HG02798 (cell line): ENCODE data around the gene DCAF11.
"Not testable (repeated sequence)": the region's sequence is repeated elsewhere in the genome, so short reads cannot be mapped to it uniquely, and the experiment has no call there.

Experiments
- ATAC-seq: cut with Tn5 transposase; IDR thresholded peaks from one replicate; pipeline ENCODE4 v1.9.1; 2021; ENCODE audit warnings: mild to moderate bottlenecking; ENCODE audit not compliant: unreplicated experiment, poor library complexity

DCAF11 gene

DNA sequence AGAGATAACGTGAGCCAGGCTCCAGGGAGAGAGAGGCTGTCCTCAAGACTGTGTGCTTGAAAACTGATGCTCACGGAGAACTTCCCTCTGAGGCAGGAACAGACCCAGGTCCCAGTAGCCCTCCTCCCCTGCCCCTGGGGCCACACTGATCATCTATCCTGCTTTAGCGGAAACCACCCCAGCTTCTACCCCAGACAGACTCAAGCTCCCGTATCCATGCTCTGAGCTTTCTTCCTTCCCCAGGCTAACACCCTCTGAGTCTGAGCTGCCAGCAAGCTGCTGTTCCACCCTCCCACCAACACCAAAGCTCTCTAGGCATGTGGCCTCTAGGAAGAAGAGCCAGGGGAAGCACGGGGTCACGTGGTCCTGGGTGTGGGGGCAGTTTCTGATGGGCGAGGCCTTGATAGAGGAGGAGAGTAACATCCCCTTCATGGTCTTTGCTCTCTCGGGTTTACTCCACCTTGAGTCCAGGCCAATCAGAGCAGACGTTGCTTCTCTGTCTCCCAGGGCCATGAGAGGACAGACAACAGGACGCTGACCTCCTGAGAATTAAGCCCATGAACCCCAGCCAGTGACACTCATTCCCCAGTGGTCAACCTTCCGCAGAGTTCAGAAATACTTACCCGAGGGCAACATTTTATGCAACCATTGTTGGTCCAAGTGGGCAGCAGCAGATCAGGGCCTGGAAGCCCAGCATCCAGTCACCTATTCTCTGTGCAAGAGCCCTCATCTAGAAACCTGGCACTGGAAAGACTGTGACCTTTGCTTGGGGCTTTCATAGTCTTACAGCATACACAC is 19.1 kb upstream of the DCAF11 start:
- ATAC-seq, result peak; percentile 72

DNA sequence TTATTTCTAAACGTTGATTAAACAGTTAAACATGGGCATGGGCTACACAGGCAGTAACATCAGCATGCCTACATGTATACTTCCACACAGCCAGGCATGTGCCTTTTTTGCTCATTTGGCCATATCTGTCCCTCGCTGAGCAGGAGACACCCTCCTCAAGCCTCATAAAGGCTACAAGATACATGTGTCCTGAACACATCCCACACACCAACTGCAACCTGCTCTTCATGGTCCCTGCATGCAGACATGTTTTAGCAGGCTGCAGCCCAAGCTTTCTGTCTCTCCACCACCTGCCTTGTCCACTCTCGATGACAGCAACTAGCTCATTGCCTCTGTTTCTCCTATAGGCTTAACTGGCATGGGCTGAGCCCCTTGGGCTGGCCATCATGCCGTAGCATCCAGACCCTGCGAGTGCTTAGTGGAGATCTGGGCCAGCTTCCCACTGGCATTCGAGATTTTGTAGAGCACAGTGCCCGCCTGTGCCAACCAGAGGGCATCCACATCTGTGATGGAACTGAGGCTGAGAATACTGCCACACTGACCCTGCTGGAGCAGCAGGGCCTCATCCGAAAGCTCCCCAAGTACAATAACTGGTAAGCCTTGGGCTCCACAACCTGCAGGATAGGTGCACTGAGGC is 17.9 kb upstream of the DCAF11 start:
- ATAC-seq, result no peak

DNA sequence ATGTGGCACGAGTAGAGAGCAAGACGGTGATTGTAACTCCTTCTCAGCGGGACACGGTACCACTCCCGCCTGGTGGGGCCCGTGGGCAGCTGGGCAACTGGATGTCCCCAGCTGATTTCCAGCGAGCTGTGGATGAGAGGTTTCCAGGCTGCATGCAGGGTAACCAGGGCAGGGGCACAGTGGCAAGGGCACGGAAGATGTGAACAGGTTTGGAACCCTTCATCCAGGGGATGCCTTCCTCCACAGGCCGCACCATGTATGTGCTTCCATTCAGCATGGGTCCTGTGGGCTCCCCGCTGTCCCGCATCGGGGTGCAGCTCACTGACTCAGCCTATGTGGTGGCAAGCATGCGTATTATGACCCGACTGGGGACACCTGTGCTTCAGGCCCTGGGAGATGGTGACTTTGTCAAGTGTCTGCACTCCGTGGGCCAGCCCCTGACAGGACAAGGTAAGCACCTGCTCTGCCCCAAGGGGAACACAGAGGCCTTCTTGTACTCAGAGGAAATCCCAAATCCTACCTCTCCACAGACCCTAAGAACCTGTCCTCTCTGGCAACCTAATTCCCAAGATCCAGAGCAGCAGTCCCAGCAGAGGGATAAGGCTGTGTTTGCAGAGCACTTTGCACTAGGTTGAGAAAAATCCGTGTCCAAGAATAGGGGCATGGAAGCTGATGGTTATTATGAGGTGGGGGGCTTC is 16.2 kb upstream of the DCAF11 start:
- no peak for ATAC-seq

DNA sequence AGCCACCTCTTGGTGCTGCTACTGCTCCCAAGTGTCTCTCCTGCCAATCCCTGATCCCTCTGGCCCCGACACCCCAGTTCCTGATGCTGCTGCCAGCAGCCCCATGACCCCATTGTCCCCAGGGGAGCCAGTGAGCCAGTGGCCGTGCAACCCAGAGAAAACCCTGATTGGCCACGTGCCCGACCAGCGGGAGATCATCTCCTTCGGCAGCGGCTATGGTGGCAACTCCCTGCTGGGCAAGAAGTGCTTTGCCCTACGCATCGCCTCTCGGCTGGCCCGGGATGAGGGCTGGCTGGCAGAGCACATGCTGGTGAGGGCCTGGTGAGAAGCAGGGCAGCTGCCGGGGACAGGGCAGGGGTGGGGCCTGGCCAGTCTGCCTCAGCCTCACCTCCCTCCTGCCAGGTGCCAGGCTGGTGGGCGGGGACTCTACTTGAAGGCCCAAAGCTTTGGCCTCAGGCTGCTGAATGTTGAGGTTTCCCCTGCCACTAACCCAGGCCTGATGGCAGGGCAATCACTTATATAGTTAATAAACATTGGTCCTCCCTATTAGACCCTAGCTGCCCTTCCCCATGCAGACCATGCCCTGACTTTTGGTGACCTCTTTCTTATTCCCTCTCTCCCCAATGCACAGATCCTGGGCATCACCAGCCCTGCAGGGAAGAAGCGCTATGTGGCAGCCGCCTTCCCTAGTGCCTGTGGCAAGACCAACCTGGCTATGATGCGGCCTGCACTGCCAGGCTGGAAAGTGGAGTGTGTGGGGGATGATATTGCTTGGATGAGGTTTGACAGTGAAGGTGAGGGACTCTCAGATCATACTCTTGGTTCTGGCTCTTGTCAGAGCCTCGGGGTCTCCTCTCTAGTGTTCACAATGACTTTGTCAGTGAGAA is 15.4 kb upstream of the DCAF11 start:
- no peak for ATAC-seq

DNA sequence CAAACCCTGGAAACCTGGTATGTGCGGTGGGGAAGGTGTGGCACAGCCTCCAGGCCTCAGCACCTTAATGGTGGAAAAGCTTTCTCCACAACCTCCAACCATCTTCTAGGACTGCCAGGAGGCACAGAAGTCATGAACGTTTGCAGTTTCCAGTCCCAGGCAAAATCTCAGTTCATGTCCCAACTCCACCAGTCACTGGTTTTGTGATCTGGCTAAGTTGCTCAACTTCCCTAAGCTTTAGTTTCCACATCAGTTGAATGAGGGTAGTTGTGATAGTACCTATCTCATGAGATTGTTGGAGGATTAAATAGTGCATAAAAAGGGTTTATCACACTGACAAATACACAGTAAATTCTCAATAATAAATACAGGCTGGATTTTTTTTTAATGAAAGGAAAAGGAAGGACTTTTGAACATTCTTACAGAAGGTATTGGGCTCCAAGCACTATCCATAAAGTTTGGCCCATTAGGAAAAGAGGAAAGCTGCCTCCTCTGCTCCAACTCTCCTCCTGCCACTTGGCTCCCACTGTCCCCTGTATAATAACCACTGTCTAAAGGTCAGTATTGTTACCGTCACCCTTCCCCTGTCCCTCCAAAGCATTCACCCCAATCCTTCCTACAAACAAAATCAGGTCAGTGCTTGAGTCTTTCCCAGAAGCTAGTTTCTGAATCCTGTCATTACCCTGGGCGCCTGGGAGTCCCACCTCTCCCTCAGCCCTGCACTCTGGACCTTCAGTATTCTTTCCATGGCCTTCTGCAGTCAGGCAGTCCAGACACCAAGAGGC is 14.2 kb upstream of the DCAF11 start:
- ATAC-seq, result no peak

DNA sequence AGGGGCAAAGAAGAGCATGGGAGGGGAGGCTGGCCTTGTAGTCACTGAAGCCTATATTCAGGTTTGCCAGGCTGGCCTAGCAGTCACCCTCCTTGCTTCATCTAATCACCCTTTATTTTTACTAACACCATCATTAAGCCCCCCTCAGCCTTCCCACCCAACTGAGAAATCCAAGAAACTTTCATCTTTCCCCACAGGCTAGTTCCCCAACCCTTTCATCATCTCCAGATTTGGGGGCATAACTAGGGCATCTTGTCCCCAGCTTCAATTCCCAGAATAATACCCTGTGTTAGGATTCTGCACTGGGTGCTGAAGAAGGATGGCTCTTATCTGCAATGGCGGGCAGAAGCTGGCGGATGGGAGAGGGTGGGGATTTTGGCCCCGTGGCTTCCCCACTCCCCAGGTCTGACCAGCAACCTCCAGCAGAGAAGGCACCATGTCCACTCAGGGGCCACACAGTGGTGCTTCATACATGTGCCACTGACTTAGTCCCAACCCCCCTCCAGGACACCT is 13.5 kb upstream of the DCAF11 start:
- no peak for ATAC-seq

DNA sequence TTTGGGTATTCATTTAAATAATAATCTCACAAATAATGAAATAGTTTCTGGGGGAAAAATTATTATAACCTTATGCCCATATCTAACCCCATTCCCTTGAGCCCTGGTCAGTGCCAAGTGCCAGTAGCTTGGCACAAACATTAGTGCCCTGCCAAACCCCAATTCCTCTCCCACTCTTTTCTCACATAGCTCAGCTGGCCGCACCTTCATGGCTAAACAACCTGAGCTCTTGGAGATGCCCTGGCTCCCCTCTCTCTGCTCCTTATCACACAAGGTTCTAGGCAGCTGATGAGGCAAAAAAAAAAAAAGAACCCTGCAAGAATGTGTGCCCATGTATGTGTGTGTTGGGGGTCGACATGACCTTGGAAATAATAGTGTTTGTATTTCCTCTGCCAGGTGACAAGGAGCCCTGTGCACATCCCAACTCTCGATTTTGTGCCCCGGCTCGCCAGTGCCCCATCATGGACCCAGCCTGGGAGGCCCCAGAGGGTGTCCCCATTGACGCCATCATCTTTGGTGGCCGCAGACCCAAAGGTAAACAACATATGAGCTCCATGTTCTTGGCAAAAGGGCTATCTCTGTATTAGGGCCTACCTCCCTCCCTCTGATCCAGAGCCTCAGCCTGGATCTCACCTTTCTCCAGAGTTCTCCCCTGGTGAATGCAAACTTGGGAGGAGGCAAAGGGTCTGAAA is 12.1 kb upstream of the DCAF11 start:
- ATAC-seq, result no peak

DNA sequence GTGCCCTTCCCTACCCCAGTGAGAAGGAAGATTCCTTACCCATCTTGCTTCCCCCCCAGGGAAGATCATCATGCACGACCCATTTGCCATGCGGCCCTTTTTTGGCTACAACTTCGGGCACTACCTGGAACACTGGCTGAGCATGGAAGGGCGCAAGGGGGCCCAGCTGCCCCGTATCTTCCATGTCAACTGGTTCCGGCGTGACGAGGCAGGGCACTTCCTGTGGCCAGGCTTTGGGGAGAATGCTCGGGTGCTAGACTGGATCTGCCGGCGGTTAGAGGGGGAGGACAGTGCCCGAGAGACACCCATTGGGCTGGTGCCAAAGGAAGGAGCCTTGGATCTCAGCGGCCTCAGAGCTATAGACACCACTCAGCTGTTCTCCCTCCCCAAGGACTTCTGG is 11.1 kb upstream of the DCAF11 start:
- ATAC-seq, result no peak

DNA sequence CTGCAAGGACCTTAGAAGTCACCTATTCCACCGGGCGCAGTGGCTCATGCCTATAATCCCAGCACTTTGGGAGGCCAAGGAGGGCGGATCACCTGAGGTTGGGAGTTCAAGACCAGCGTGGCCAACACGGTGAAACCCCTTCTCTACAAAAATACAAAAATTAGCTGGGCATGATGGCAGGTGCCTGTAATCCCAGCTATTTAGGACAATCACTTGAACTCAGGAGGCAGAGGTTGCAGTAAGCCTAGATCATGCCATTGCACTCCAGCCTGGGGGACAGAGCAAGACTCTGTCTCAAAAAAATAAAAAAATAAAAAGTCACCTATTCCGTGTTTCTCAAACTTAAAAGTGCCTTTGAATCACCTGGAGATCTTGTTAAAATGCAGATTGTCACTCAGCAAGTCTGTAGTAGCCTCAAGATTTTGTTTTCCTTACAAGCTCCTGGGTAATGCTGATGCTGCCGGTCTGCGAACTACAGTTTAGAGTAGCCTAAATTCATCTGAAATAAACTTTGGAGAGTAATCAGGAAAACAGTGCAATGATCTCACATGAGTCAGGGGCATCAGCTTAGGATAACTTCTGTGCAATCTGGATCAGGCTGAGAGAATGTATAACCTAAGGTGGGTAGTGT is 8.9 kb upstream of the DCAF11 start:
- ATAC-seq, result not testable (repeated sequence)

DNA sequence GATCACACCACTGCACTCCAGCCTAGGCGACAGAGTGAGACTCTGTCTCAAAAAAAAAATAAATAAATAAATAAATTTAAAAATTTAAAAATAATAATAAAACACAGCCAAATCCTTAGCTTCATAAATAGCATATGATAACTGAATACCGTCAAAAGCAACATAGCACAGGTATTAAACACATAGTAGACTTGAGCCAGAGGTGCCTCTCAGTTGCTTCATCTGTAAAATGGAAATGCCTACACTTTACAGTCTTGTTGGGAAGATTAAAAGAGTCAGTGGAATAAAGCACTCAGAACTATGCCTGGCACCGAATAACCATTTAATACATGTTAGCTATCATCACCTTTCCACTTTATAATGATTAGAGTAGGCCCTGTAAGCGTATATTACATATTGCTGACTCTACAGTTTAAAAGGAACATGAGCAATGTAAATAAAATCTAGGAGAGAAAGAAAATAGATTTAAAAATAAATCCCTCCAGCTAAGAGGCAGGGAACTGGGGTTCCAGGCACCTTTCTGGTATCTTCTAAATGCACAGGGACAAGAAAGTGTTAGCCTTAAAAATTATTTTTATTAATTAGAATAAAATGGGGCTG is 7.8 kb upstream of the DCAF11 start:
- ATAC-seq, result no peak

DNA sequence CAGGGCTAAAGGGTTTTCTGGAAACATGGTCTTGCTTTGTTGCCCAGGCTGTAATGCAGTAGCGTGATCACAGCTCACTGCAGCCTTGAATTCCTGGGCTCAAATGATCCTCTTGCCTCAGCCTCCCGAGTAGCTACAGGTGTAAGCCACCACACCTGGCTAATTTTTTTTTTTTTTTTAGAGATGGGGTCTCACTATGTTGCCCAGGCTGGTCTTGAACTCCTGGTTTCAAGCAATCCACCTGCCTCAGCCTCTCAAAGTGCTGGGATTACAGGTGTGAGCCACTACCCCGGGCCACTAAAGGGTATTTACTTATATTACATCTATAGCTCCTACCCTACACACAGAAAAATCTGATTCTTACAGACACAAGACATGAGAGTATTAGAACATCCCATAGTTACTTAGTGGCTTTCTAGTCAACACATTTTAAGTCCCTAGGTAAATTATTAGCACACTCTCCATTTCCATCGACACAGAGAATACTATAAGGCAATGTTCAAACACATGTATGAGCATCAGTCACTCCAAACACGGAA is 6.2 kb upstream of the DCAF11 start:
- peak; percentile 26 for ATAC-seq

DNA sequence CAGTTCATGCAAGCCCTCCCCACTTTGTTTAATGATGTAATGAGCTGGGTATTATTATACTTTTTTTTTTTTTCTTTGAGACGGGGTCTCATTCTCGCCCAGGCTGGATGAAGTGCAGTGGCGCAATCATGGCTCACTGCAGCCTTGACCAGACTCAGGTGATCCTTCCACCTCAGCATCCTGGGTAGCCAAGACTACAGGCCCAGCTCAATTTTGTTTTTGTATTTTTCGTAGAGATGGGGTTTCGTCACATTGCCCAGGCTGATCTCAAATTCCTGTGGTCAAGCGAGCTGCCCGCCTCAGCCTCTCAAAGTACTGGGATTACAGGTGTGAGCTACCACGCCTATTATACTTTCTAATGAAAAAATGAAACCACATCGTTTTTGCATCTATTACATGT is 4.5 kb upstream of the DCAF11 start:
- ATAC-seq, result no peak

DNA sequence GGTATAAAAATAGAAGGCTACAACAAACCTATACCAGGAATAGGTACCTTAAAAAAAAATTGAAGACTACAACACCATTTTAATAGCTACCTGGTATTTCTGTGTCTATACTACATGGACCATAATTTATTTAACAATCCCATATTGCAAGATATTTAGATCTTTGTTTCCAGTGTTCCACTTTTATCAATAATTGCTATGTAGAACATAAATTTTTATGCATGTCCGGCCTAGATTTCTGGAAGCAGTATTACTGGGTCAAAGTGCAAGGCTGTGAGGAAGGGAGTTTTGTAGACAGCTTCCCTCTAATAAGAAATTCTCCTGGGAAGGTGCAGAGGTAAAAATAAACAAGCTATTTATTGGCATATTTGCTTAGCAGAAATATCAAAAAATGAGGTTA is 4.1 kb upstream of the DCAF11 start:
- no peak for ATAC-seq

DNA sequence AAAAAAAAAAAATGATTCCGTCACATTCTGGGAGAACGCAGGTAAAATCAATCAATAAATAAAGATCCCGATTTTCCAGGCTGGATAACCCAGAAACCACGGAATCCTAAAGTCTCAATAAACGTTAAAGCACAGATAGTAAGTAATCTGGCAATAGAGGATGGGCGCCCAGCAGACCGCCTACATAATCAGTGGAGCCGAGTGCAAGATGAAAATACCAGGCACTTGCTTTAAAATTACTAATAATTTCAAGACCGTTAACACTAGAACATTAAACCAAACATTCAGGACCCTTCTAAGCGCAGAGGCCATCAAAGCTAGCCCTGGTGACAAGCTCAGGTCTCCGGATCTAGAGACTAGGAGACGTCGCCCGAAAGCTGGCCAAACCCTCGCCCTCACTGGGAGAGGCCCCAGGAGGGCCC is 1.2 kb upstream of the DCAF11 start:
- no peak for ATAC-seq

DNA sequence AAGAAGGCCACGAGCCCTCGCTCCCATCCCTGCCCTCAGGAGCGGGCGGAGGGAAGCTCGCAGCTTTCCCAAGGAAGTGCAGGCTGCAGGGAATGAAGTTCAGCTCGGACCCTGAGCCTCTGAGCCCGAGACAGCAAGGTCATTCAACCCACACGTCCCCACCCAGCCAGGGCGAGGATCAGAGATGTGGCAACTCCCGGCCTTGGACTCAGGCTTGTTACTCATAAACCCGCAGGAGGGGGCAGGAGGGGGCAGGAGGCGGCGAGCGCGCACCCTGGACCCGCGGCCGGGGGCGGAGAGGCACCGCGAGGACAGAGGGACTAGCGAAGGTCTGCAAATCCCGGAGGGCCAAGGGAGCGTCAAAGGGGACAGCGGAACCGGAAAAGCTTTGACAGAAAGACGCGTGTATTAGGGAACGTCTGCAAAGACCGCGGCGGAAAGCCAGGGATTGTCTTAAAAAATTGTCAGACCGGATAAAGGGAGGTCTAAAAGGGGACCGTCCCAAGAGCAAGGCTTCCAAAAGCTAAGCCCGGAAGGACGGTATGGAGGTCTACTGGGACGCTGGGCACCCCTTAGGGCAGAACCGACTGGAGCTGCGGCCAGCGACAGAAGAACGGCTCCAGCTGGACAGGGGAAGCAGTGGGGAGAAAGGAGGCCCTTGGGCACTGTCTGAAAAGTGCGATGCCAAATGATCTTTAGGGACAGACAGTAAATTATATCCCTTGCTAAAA is 611 bp upstream of the DCAF11 start:
- ATAC-seq, result peak; percentile 27

DNA sequence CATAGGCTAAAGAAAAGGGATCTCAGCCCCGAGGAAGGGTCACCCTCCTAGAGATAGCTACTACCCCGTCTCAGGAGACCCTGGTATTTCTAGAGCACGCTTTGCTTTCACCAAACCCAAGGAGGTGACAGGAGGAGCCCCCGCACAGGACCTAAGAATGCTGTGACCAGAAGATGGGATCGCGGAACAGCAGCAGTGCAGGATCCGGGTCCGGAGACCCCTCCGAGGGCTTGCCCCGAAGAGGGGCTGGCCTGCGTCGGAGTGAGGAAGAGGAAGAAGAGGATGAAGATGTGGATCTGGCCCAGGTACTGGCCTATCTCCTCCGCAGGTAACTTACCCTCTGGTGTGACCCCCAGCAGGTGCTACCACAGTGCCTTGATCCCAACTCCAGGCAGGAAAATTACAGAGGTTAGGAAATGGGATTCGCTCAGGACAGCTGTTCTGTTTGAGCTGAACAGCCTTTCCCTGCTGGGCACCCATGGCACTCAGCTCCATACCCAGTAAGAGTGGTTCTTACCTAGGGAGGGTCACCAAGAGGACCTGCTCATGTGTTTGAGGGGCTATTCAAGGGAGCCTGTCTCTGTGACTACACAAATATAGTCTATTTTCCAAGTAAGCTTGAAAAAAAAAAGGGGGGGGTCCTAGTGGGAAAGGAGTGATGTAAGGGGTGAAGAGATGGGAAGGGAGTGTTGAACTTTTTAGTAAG is 998 bp downstream of the DCAF11 start:
- ATAC-seq, result no peak
